ENCODE results near the gene ATR. TPM values are rescaled to one million over a fixed set of nuclear protein-coding genes. Genes with fewer than 3 reads are reported as not detected.
A peak's percentile ranks its signal among the peaks of the same experiment; 100 is the strongest.

The ATR gene
- total RNA-seq, 1 donor from 2014 or later, result 19.7 TPM

GRCh38 chr3:142622405-142622804 lies 43.9 kb upstream of the ATR start:
- no peak for TF ChIP-seq CTCF (IDR thresholded peaks at IDR 0.05)
- no peaks in the 10 kb centered on the region for H3K27me3 ChIP-seq (ENCODE audit: low read depth)
- H3K9me3 ChIP-seq, result no peaks in the 10 kb centered on the region
- no peaks in the 10 kb centered on the region for H3K4me1 ChIP-seq
- no peak overlapping the region for H3K4me3 ChIP-seq
- ATAC-seq (no peak), DNase-seq (no peak)
- no peak overlapping the region for H3K27ac ChIP-seq
- H3K36me3 ChIP-seq, result no peaks in the 10 kb centered on the region
- intact Hi-C loops (cut with DNase I), result no loop called here

DNA sequence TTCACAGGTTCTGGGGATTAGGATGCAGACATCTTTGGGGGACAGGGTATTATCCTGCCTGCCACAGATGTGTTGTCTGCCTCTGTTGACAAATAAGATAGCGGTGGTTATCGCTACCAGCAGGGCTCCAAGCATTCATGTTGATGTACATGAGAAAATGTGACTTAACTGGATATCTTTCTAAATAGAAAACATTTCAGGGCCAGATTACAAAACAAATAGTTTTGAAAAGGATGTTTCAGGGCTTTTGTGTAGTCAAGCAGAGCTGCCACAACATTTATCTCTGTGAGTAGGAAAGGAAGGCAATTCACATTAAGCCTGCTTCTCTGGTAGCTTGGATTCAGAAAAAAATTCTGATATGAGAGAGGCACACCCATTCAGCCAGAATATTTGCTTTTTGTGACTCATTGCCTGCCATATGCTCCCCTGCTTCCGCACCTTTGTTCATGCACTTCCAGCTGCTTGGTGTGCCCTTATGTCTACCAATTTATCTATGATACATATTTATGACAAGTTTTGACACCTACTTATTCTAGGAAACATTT lies 40.5 kb upstream of the ATR start:
- Histone ChIP-seq H3K27me3 (ENCODE audit: low read depth) (no peaks in the 10 kb centered on the region), H3K4me1 (no peaks in the 10 kb centered on the region), H3K36me3 (no peaks in the 10 kb centered on the region), H3K9me3 (no peaks in the 10 kb centered on the region), H3K27ac (peak overlapping the region; percentile 41), H3K4me3 (no peak overlapping the region)
- DNase-seq, result no peak
- intact Hi-C loops (cut with DNase I), result no loop called here
- TF ChIP-seq CTCF (IDR thresholded peaks at IDR 0.05), result no peak
- ATAC-seq, result peak in 1 of 2 donors; percentile 56

DNA sequence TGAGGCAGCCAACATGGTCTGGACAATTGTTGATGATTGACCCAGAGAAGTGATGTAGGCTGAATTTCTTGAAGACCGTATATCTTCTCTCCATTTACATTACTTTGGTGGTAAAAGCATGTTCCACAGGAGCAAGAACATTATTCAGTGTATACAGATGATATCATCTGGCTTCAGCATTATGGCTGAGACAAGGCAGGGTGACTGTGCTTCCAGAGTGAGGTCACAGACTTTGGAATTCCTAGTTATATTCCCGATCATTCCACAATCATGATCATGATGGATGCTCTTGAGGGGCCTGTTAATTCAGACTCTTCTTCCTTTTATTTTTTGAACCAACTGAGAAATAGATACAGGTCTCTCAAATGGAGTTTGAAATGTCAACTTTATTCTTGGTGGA lies 36.6 kb upstream of the ATR start:
- no peak for TF ChIP-seq CTCF (IDR thresholded peaks at IDR 0.05)
- intact Hi-C loops (cut with DNase I), result no loop called here
- ATAC-seq, result no peak

GRCh38 chr3:142614059-142614626 lies 35.6 kb upstream of the ATR start:
- Histone ChIP-seq H3K27me3 (ENCODE audit: low read depth) (no peaks in the 10 kb centered on the region), H3K9me3 (no peaks in the 10 kb centered on the region), H3K4me1 (no peaks in the 10 kb centered on the region), H3K27ac (no peak overlapping the region), H3K36me3 (no peaks in the 10 kb centered on the region), H3K4me3 (no peak overlapping the region)
- no peak for TF ChIP-seq CTCF (IDR thresholded peaks at IDR 0.05)
- ATAC-seq, result no peak
- intact Hi-C loops (cut with DNase I), result no loop called here
- DNase-seq, result no peak

More for the DNA sequence above, 36.6 kb upstream of the ATR start:
- no peaks in the 10 kb centered on the region for H3K4me1 ChIP-seq
- H3K27ac ChIP-seq, result no peak overlapping the region
- DNase-seq, result no peak
- no peaks in the 10 kb centered on the region for H3K9me3 ChIP-seq
- H3K36me3 ChIP-seq, result no peaks in the 10 kb centered on the region
- H3K4me3 ChIP-seq, result no peak overlapping the region
- H3K27me3 ChIP-seq (ENCODE audit: low read depth), result no peaks in the 10 kb centered on the region

GRCh38 chr3:142613491-142613890 lies 35.0 kb upstream of the ATR start:
- DNase-seq (no peak), ATAC-seq (no peak)
- Histone ChIP-seq H3K4me3 (no peak overlapping the region), H3K27me3 (ENCODE audit: low read depth) (no peaks in the 10 kb centered on the region), H3K9me3 (no peaks in the 10 kb centered on the region), H3K4me1 (no peaks in the 10 kb centered on the region), H3K36me3 (no peaks in the 10 kb centered on the region), H3K27ac (no peak overlapping the region)
- no peak for TF ChIP-seq CTCF (IDR thresholded peaks at IDR 0.05)
- intact Hi-C loops (cut with DNase I), result no loop called here

Measured in lower lobe of right lung (tissue), 2 donors.